SK-N-SH (cell line): ENCODE data around the gene NHP2. TPM values are rescaled to one million over a fixed set of nuclear protein-coding genes. Genes with fewer than 3 reads are reported as not detected.

Experiments
- CTCF ChIA-PET: fragments of 300-600, 350-600 bp; formaldehyde crosslinking; extraction: SDS; loops from one replicate; lab custom pipeline; 2021; lab: Yijun Ruan, JAX
- POLR2A ChIA-PET: fragments of 350-600 bp; sonication (Branson Sonifier 250); formaldehyde crosslinking; extraction: SDS; loops from one replicate; lab custom pipeline; 2020; ENCODE audit warnings: antibody characterized with exemption, inconsistent platforms; lab: Yijun Ruan, JAX
- DNase-seq: peaks from one replicate; pipeline ENCODE4 v3.0.0; 2012
- H2AFZ ChIP-seq: fragments of 200-600 bp; sonication (generic); 2 replicates; pipeline ENCODE4 v1.8.1; 2016; ENCODE audit warnings: antibody characterized with exemption, mild to moderate bottlenecking, low read depth
- H3F3A ChIP-seq: fragments of 200-600 bp; sonication (generic); replicated peaks from 2 replicates; pipeline ENCODE3; 2016; ENCODE audit warnings: antibody characterized with exemption, mild to moderate bottlenecking; ENCODE audit not compliant: insufficient read depth
- H3K27ac ChIP-seq, 2 experiments: fragments of 200-500 bp in 1 of 2; fragments of 200-600 bp in 1 of 2; sonication (Bioruptor generic) in 1 of 2; sonication (generic), shearing (Covaris generic) in 1 of 2; 2 replicates each; pipeline versions ENCODE4 v1.5.1 to v1.6.1; 2014 to 2016; ENCODE audit warnings: low read depth in 2 of 2, inconsistent platforms in 1 of 2, low read length in 1 of 2, mild to moderate bottlenecking in 1 of 2, mixed read lengths in 1 of 2
- H3K27me3 ChIP-seq: fragments of 200-600 bp; sonication (generic), shearing (Covaris generic); 2 replicates; pipeline ENCODE4 v1.6.1; 2016; ENCODE audit warnings: mixed run types; ENCODE audit not compliant: insufficient read depth
- H3K36me3 ChIP-seq, 2 experiments: fragments of 200-500 bp in 1 of 2; fragments of 200-600 bp in 1 of 2; sonication (Bioruptor generic) in 1 of 2; sonication (generic) in 1 of 2; replicated peaks in 1 of 2; 2 replicates each; pipeline versions ENCODE3 to v1.5.1; 2014 to 2016; ENCODE audit warnings: low read length in 1 of 2, mild to moderate bottlenecking in 1 of 2; ENCODE audit not compliant: insufficient read depth in 2 of 2, control insufficient read depth in 1 of 2
- H3K4me1 ChIP-seq, 2 experiments: fragments of 200-500 bp in 1 of 2; fragments of 200-600 bp in 1 of 2; sonication (Bioruptor generic) in 1 of 2; sonication (generic), shearing (Covaris generic) in 1 of 2; 2 replicates each; pipeline versions ENCODE4 v1.5.1 to v1.6.1; 2014 to 2016; ENCODE audit warnings: low read depth in 1 of 2, low read length in 1 of 2, mixed run types in 1 of 2; ENCODE audit not compliant: insufficient read depth in 2 of 2, control insufficient read depth in 1 of 2
- H3K4me2 ChIP-seq: fragments of 200-600 bp; sonication (generic), shearing (Covaris generic); 2 replicates; pipeline ENCODE4 v1.6.1; 2017; ENCODE audit warnings: mixed run types
- H3K4me3 ChIP-seq, 2 experiments: fragments of 200-500 bp in 1 of 2; fragments of 200-600 bp in 1 of 2; sonication (Bioruptor generic) in 1 of 2; sonication (generic), shearing (Covaris generic) in 1 of 2; 2 replicates each; pipeline versions ENCODE4 v1.5.1 to v1.8.1; 2014 to 2016; ENCODE audit warnings: low read depth in 2 of 2, inconsistent platforms in 1 of 2, low read length in 1 of 2, mild to moderate bottlenecking in 1 of 2, mixed read lengths in 1 of 2, moderate library complexity in 1 of 2
- H3K79me2 ChIP-seq: fragments of 200-600 bp; sonication (generic); 2 replicates; pipeline ENCODE4 v1.8.1; 2017; ENCODE audit warnings: mild to moderate bottlenecking; ENCODE audit not compliant: insufficient read depth
- H3K9ac ChIP-seq: fragments of 200-600 bp; sonication (generic); 2 replicates; pipeline ENCODE4 v1.6.1; 2017; ENCODE audit warnings: mixed run types
- H3K9me2 ChIP-seq: fragments of 200-600 bp; sonication (generic); 2 replicates; pipeline ENCODE4 v1.6.1; 2017; ENCODE audit warnings: mixed run types
- H3K9me3 ChIP-seq: fragments of 200-600 bp; sonication (generic); 2 replicates; pipeline ENCODE4 v1.6.1; 2017; ENCODE audit warnings: mixed run types, mild to moderate bottlenecking, moderate library complexity
- H4K20me1 ChIP-seq: fragments of 200-600 bp; sonication (generic); 2 replicates; pipeline ENCODE4 v1.6.1; 2017; ENCODE audit warnings: mild to moderate bottlenecking, mixed run types; ENCODE audit not compliant: insufficient read depth
- EP300 ChIP-seq, 2 experiments: IDR thresholded peaks; 2 replicates each; pipeline versions ENCODE4 v1.4.0 to v1.6.1; 2012; ENCODE audit warnings: borderline replicate concordance in 1 of 2, low read depth in 1 of 2, low read length in 1 of 2
- EZH2phosphoT487 ChIP-seq: fragments of 200-600 bp; sonication (generic); IDR thresholded peaks from 2 replicates; pipeline ENCODE4 v1.6.1; 2017; ENCODE audit warnings: low read depth, mixed run types, mild to moderate bottlenecking, antibody characterized with exemption, moderate library complexity, borderline replicate concordance
- FOSL2 ChIP-seq: IDR thresholded peaks from 2 replicates; pipeline ENCODE4 v1.4.0; 2012; ENCODE audit warnings: low read depth, mild to moderate bottlenecking, moderate library complexity, borderline replicate concordance
- GABPA ChIP-seq: IDR thresholded peaks from 2 replicates; pipeline ENCODE4 v1.4.0; 2012; ENCODE audit warnings: low read depth, mild to moderate bottlenecking
- GATA2 ChIP-seq: sonication (generic); formaldehyde crosslinking; IDR thresholded peaks from 2 replicates; pipeline ENCODE4 v1.5.0; 2020; ENCODE audit warnings: mild to moderate bottlenecking, missing genetic modification reagents
- IRF3 ChIP-seq: fragments of 150-350 bp; IDR thresholded peaks from 2 replicates; pipeline ENCODE4 v1.6.1; 2016; ENCODE audit warnings: mild to moderate bottlenecking, low read depth, low read length
- MEF2A ChIP-seq: IDR thresholded peaks from 2 replicates; pipeline ENCODE4 v1.4.0; 2012; ENCODE audit warnings: low read depth, borderline replicate concordance
- PBX3 ChIP-seq: IDR thresholded peaks from 2 replicates; pipeline ENCODE4; 2012
- RCOR1 ChIP-seq: fragments of 150-350 bp; IDR thresholded peaks from 2 replicates; pipeline ENCODE4 v1.6.1; 2017; ENCODE audit warnings: antibody characterized with exemption, low read length
- REST ChIP-seq: IDR thresholded peaks from 2 replicates; pipeline ENCODE4 v1.6.1; 2012; ENCODE audit warnings: mild to moderate bottlenecking, low read depth, low read length, moderate library complexity
- RFX5 ChIP-seq: IDR thresholded peaks from 2 replicates; pipeline ENCODE4 v1.6.1; 2012; ENCODE audit warnings: mild to moderate bottlenecking, improper control_type of control experiment, low read length
- TCF12 ChIP-seq: IDR thresholded peaks from 2 replicates; pipeline ENCODE4 v1.4.0; 2012
- TEAD4 ChIP-seq: IDR thresholded peaks from 2 replicates; pipeline ENCODE4 v1.4.0; 2012; ENCODE audit warnings: mild to moderate bottlenecking, borderline replicate concordance; ENCODE audit not compliant: insufficient read depth
- USF1 ChIP-seq: IDR thresholded peaks from 2 replicates; pipeline ENCODE4 v1.4.0; 2012; ENCODE audit warnings: low read depth, borderline replicate concordance
- ZBTB33 ChIP-seq: IDR thresholded peaks from 2 replicates; pipeline ENCODE4 v1.4.0; 2012; ENCODE audit warnings: low read depth, borderline replicate concordance
- WGBS: methylation state at CpG from one replicate; pipeline ENCODE4 v1.1.6; 2017; ENCODE audit warnings: low lambda C conversion rate; 5-methylcytosine and 5-hydroxymethylcytosine counted together
- polyA plus RNA-seq, 3 experiments: library from polyadenylated mRNA; depleted of rRNA; stranded (reverse); fragments of >200 nt; gene quantifications; 2 replicates each; pipeline ENCODE4 v1.2.3, GENCODE V29; 2012

The NHP2 gene
- polyA plus RNA-seq, 1 of the 3 experiments (the other 2 are of a cell fraction), result 455 TPM

- H3K27me3 ChIP-seq, result no peaks in the 10 kb centered on the region; the same call in 1 of the 2 replicates
Measured at GRCh38 chr5:178108966-178109365, 44.7 kb downstream of the NHP2 start.

GRCh38 chr5:178108446-178108845, 45.2 kb downstream of the NHP2 start:
- DNase-seq, result no peak
- Histone ChIP-seq H3K4me3 (no peak overlapping the region), H2AFZ (no peak overlapping the region), H3K27me3 (no peaks in the 10 kb centered on the region; the same call in 1 of the 2 replicates), H3K79me2 (no peaks in the 10 kb centered on the region), H3K4me1 (peaks cover 0 to 18% of the 10 kb centered on the region in 2 experiments; a peak in 1 of 4 replicates), H3K27ac (no peak overlapping the region), H3K4me2 (no peak overlapping the region), H3K36me3 (no peaks in the 10 kb centered on the region), H3K9me2 (no peaks in the 10 kb centered on the region), H3K9me3 (no peaks in the 10 kb centered on the region), H4K20me1 (no peaks in the 10 kb centered on the region), H3K9ac (no peak overlapping the region), H3F3A (no peaks in the 10 kb centered on the region)
- CTCF ChIA-PET, result interaction anchor here (4.4 kb wide), 2 partner anchors 12 to 32 kb away, joined by 21 to 38 read pairs; no protein-coding TSS in a partner anchor
- POLR2A ChIA-PET, result interaction anchor here (0.7 to 1.1 kb wide), 2 partner anchors 9 to 44 kb away, joined by 3 to 4 read pairs; no protein-coding TSS in a partner anchor
- WGBS, result 90% methylated on average over 7 of the region's 7 CpGs
- TF ChIP-seq TEAD4 (no peak), ZBTB33 (no peak), GATA2 (no peak), IRF3 (no peak), TCF12 (no peak), GABPA (no peak), PBX3 (no peak), EZH2phosphoT487 (no peak)

More at GRCh38 chr5:178108966-178109365, 44.7 kb downstream of the NHP2 start:
- no peaks in the 10 kb centered on the region for H3K9me3 ChIP-seq
- no peaks in the 10 kb centered on the region for H3K79me2 ChIP-seq
- POLR2A ChIA-PET, result interaction anchor here (1.1 kb wide), 1 partner anchor 10 kb away, joined by 4 read pairs; no protein-coding TSS in a partner anchor
- no peaks in the 10 kb centered on the region for H3K36me3 ChIP-seq
- DNase-seq, result no peak
- CTCF ChIA-PET, result interaction anchor here (4.4 kb wide), 2 partner anchors 11 to 33 kb away, joined by 21 to 38 read pairs; no protein-coding TSS in a partner anchor
- no peak overlapping the region for H2AFZ ChIP-seq
- no peak for TF ChIP-seq USF1
- no peak for TF ChIP-seq FOSL2
- TF ChIP-seq RFX5, result no peak
- TF ChIP-seq MEF2A, result no peak
- no peak for TF ChIP-seq RCOR1
- TF ChIP-seq EP300 (IDR thresholded peaks at IDR 0.05; ENCODE audit: borderline replicate concordance in 1 of 2, low read depth in 1 of 2, low read length in 1 of 2), result no peak
- no peak for TF ChIP-seq REST
- no peaks in the 10 kb centered on the region for H4K20me1 ChIP-seq
- H3K4me2 ChIP-seq, result no peak overlapping the region
- H3K27ac ChIP-seq, result no peak overlapping the region
- H3K9me2 ChIP-seq, result no peaks in the 10 kb centered on the region
- no peaks in the 10 kb centered on the region for H3F3A ChIP-seq
- H3K9ac ChIP-seq, result no peak overlapping the region
- H3K4me3 ChIP-seq, result no peak overlapping the region
- H3K4me1 ChIP-seq, result peaks cover 0 to 21% of the 10 kb centered on the region in 2 experiments; a peak in 1 of 4 replicates
